Loucy (cell line): ENCODE results near the gene BTN3A1.

Experiments
- CTCF ChIP-seq: fragments of 200-600 bp; sonication (generic); conservative IDR thresholded peaks from 2 replicates; pipeline ENCODE4 v1.5.1; 2014; ENCODE audit warnings: mild to moderate bottlenecking, antibody characterized with exemption, low read length
- EZH2phosphoT487 ChIP-seq: fragments of 200-600 bp; IDR thresholded peaks from 2 replicates; pipeline ENCODE4 v1.6.1; 2018; ENCODE audit warnings: antibody characterized with exemption, mild to moderate bottlenecking, moderate library complexity, borderline replicate concordance

- TF ChIP-seq CTCF: no peak
- no peak for TF ChIP-seq EZH2phosphoT487
Observed at GRCh38 chr6:26437550-26437949, 35.5 kb downstream of the BTN3A1 start.
